Fibroblast of skin of right biceps (primary cell): ENCODE measurements around the gene CSE1L.
"Not testable (repeated sequence)": the region's sequence is repeated elsewhere in the genome, so short reads cannot be mapped to it uniquely, and the experiment has no call there.

Source experiments
- DNase-seq: peaks from one replicate; pipeline ENCODE4 v3.0.0-alpha.2; 2013

CSE1L gene

DNA sequence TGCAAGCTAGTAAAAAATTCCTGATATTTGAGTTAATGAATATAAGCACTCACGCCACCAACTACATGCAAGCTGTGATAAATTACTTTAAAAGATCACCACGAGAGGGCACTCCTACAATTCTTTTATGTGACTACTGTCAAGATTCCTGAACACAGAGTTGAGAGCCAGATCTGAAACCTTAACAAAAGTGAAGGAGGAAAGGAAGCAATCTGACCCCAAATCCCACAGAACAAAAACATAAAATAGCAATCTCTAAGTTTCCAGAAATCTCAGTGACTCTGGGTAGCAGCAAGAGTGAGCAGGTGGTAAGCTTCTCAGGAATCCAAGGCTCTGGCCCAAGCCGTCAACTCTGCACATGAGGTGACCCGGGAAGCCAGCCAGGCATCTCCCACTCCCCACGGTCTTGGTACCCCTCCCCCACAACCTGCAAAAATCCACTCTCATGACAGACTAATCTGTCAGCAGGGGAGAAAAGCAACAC, 86.9 kb downstream of the CSE1L start:
- DNase-seq = peak; percentile 67

DNA sequence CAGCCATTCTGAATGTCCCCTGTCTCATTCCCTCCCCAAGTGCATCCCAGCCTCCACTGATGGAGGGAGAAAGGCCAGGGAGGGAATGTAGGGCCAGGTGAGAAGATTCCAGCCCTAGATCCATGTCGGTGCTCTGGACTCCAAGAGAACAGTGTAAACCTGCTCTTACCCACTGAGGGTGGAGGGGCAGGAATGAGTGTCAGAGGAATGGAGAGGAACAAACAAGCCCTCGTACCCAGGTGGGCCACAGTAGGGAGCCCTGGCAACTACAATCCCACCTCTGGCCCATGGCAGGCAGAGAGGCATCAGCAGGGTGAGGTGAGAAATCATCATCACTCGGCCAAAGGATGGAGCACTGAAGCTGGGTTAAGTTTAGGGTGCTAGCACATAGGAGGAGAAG, 87.5 kb downstream of the CSE1L start:
- no peak for DNase-seq

DNA sequence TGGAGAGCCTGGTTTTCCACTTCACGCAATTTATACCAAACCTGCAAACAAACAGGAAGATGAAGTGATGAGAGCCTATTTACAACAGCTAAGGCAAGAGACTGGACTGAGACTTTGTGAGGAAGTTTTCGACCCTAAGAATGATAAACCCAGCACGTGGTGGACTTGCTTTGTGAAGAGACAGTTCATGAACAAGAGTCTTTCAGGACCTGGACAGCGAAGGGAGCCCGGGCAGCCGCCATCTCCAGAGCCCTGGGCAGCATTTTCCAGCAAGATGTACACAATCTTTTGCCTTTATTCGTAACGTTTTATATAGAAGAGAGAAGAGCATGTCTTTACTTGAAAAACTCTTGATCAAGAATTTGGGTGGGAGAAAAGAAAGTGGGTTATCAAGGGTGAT, 88.7 kb downstream of the CSE1L start:
- DNase-seq = not testable (repeated sequence)

DNA sequence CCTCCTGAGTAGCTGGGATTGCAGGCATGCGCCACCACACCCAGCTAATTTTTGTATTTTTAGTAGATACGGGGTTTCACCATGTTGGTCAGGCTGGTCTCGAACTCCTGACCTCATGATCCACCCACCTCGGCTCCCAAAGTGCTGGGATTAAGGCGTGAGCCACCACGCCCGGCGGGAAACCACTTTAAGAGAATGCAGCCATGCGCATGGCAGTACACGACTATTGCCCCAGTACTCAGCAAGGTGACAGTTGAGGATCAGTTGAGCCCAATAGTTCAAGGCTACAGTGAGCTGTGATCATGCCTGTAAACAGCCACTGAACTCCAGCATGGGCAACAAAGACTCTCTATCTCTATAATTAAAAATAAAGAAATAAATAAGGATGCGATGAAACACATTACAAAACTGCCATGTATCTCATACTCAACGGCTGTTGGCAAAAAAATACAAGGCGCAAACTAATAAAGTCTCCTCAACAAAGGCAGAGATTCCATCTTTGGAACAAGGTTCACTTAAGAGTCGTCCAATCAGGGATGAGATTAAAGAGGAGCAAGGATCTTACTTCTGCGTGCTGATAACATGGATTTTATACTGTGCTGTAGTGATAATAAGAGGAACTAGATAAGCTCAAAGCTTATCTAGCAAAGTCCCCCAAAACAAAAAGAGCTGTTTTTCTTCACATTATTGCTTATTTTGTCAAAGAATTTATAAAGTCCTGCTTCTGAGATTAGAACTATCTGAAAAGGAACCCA, 90.9 kb downstream of the CSE1L start:
- no peak for DNase-seq

DNA sequence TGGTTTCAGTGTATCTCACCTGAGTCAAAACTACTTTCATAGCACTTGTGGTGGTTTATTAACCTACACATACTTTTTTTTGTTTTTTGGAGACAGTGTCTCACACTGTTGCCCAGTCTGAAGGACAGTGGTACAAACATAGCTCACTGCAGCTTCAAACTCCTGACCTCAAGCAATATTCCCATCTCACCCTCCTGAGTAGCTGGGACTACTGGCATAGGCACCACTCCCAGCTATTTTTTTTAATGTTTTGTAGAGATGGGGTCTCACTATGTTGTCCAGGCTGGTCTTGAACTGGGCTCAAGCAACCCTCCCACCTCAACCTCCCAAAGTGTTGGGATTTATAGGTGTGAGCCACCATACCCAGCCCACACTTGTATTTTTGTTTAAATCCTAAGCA, 92.3 kb downstream of the CSE1L start:
- no peak for DNase-seq

DNA sequence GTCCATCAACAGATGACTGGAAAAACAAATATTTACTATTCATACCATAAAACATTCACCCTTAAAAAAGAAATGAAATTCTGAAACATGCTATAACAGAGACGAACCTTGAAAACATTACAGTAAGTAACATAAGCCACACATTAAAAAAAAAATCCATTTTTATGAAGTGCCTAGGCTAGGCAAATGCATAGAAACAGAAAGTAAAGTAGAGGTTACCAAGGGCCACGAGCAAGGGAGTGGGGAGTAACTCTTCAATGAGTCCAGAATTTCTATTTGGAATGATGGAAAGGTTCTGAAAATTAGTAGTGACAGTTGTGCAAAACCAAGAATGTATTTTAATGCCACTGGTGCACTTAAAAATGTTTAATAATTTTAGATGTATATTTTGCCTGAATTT, 94.3 kb downstream of the CSE1L start:
- no peak for DNase-seq

DNA sequence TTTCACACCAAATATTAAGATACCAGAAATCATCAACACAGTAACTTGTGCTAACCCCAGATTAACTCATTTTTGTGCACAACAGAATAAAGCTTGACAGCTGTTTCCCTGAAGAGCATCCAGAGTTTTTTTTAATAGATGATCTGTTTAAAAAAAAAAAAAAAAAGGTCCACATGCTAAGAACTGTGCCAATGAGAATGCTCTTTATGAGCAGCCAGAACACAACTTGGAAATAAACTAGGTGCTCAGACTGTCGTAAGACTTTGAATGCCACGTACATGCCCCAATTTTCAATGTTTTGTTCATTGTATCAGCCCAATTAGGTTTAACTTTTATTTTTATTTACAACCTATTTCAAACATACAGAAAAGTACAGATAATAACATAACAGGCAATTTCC, 94.7 kb downstream of the CSE1L start:
- DNase-seq = no peak
